Suprapubic skin (tissue), 4 donors: Measurements from ENCODE around the gene ATOH8.

Experiments used
- EP300 ChIP-seq: sonication (generic); formaldehyde crosslinking; IDR thresholded peaks from one replicate; pipeline ENCODE4 v1.6.1; 2017; ENCODE audit warnings: antibody characterized with exemption
- POLR2A ChIP-seq, 2 donors: fragments of 450-650 bp; IDR thresholded peaks; one replicate each; pipeline ENCODE4 v1.6.1; 2017; ENCODE audit warnings: antibody characterized with exemption in 2 of 2, mild to moderate bottlenecking in 2 of 2, moderate library complexity in 2 of 2
- POLR2AphosphoS5 ChIP-seq, 3 donors: sonication (generic); formaldehyde crosslinking; IDR thresholded peaks; one replicate each; pipeline ENCODE4 v1.6.1; 2017; ENCODE audit warnings: antibody characterized with exemption in 3 of 3
- TF ChIP-seq, protein P1 (sequence below), 2 donors: fragments of 200-600 bp in 1 of 2; fragments of 450-650 bp in 1 of 2; sonication (generic) in 1 of 2; IDR thresholded peaks; one replicate each; pipeline ENCODE4 v1.5.1; 2016 to 2019; ENCODE audit warnings: antibody characterized with exemption in 2 of 2, mild to moderate bottlenecking in 1 of 2, moderate library complexity in 1 of 2

DNA sequence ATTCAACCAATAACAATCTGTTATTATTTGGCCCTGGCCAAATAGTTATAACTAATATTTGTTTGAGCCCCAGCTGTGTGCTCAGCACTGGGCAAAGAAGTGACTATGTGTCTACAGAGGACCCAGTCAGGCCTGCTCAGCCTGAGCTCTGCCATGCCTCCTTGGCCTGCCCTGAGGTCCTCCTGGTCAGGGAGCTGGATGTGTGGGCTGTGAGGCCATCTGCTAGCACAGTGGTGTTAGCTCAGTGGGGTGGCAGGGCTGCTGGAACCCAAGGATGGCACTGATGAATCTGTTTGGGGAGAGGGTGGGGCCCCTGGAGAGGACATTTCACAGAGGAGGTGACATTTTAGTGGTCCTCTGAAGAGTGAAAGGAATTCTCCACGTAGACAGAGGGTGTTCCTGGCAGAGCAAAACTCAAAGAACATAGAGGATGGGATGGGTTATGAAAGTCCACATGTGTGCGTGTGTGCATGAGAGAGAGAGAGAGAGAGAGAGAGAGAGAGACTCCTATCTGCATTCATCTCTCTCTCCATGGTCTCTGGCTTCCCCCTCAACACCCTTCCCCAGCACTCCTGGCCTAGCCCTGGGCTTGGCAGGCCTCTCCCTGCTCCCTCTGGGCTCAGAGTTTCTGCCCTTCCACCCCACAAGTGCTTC, 21.2 kb upstream of the ATOH8 start:
- TF ChIP-seq, protein P1, sequence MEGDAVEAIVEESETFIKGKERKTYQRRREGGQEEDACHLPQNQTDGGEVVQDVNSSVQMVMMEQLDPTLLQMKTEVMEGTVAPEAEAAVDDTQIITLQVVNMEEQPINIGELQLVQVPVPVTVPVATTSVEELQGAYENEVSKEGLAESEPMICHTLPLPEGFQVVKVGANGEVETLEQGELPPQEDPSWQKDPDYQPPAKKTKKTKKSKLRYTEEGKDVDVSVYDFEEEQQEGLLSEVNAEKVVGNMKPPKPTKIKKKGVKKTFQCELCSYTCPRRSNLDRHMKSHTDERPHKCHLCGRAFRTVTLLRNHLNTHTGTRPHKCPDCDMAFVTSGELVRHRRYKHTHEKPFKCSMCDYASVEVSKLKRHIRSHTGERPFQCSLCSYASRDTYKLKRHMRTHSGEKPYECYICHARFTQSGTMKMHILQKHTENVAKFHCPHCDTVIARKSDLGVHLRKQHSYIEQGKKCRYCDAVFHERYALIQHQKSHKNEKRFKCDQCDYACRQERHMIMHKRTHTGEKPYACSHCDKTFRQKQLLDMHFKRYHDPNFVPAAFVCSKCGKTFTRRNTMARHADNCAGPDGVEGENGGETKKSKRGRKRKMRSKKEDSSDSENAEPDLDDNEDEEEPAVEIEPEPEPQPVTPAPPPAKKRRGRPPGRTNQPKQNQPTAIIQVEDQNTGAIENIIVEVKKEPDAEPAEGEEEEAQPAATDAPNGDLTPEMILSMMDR (IDR thresholded peaks at IDR 0.05) = no peak
- TF ChIP-seq EP300 = no peak
- TF ChIP-seq POLR2A (IDR thresholded peaks at IDR 0.05) = no peak
- TF ChIP-seq POLR2AphosphoS5 (IDR thresholded peaks at IDR 0.05) = no peak
